ENCODE measurements around the gene CCDC88C.

DNA sequence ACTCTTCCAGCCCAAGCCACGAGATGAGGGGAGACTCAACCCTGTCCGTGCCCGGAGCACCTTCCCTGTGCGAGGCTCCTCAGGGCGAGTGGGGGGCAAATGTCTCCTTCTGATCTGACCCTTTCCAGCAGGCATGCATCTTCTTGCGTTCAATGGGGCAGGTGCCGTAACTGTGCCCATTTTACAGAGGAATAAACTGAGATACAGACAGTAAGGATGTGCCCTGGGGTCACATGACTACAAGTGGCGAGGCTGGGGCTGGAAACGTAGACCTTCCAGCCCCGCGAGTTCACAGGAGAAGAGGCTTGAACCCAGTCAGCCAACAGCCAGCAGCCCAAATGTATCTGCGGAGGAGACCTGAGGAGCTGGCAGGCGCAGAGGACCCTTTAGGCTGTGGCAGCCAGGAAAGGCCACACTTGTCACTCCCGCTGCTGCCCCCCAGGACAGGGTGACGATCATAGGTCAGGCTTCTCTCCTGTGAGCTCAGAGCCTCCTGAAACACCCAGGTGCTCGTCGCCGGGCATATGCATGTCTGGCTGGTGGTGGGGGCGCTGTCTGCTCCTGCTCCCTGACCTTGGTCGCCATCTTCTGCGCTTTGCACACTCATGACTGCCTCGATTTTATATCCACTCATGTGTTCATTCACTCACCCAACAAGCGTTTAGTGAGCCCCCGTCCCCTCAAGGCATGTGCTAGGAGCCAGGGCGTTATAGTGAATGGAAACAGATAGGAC lies 41.7 kb downstream of the CCDC88C start:
- TF ChIP-seq, protein P1, sequence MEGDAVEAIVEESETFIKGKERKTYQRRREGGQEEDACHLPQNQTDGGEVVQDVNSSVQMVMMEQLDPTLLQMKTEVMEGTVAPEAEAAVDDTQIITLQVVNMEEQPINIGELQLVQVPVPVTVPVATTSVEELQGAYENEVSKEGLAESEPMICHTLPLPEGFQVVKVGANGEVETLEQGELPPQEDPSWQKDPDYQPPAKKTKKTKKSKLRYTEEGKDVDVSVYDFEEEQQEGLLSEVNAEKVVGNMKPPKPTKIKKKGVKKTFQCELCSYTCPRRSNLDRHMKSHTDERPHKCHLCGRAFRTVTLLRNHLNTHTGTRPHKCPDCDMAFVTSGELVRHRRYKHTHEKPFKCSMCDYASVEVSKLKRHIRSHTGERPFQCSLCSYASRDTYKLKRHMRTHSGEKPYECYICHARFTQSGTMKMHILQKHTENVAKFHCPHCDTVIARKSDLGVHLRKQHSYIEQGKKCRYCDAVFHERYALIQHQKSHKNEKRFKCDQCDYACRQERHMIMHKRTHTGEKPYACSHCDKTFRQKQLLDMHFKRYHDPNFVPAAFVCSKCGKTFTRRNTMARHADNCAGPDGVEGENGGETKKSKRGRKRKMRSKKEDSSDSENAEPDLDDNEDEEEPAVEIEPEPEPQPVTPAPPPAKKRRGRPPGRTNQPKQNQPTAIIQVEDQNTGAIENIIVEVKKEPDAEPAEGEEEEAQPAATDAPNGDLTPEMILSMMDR (conservative IDR thresholded peaks at IDR 0.05; ENCODE audit: low read length): peak; percentile 57; the same call in 1 of the 2 replicates
- TF ChIP-seq EZH2phosphoT487 (IDR thresholded peaks at IDR 0.05; ENCODE audit: borderline replicate concordance, low read depth, low read length): no peak

Measured in OCI-LY7 (cell line).